ENCODE data around the gene FAM204A. TPM values are rescaled to one million over a fixed set of nuclear protein-coding genes. Genes with fewer than 3 reads are reported as not detected.

The FAM204A gene
- total and polyA plus RNA-seq, 9 donors = 22.9 to 82.1 (median 68.9) TPM

GRCh38 chr10:118307220-118307619 is 34.9 kb downstream of the FAM204A start:
- H3K36me3 ChIP-seq = no peaks in the 10 kb centered on the region
- WGBS, 3 donors = 9 to 13% (median 12%) methylated on average over 1 of the region's 1 CpG
- no peaks in the 10 kb centered on the region for H3K4me1 ChIP-seq (ENCODE audit: insufficient read depth)
- no peaks in the 10 kb centered on the region for H3K27me3 ChIP-seq
- no peaks in the 10 kb centered on the region for H3K9me3 ChIP-seq
- TF ChIP-seq CTCF (IDR thresholded peaks at IDR 0.05) (no peak), POLR2A (IDR thresholded peaks at IDR 0.05) (no peak), EP300 (IDR thresholded peaks at IDR 0.05) (no peak)
- H3K4me3 ChIP-seq = no peak overlapping the region
- intact Hi-C loops (cut with DNase I) = no loop called here
- DNase-seq = no peak
- H3K27ac ChIP-seq = no peak overlapping the region

GRCh38 chr10:118305730-118306129 is 36.4 kb downstream of the FAM204A start:
- Histone ChIP-seq H3K4me1 (ENCODE audit: insufficient read depth) (no peaks in the 10 kb centered on the region), H3K36me3 (no peaks in the 10 kb centered on the region), H3K27ac (no peak overlapping the region), H3K27me3 (no peaks in the 10 kb centered on the region), H3K4me3 (no peak overlapping the region), H3K9me3 (no peaks in the 10 kb centered on the region)
- no peak for TF ChIP-seq POLR2A (IDR thresholded peaks at IDR 0.05)
- TF ChIP-seq EP300 (IDR thresholded peaks at IDR 0.05) = no peak
- no peak for TF ChIP-seq CTCF (IDR thresholded peaks at IDR 0.05)
- 95 to 100% (median 100%) methylated on average over 1 of the region's 1 CpG for WGBS, 3 donors
- DNase-seq = no peak
- intact Hi-C loops (cut with DNase I) = no loop called here

- H3K27me3 ChIP-seq = no peaks in the 10 kb centered on the region
- no peak overlapping the region for H3K4me3 ChIP-seq
- H3K9me3 ChIP-seq = no peaks in the 10 kb centered on the region
- no peaks in the 10 kb centered on the region for H3K36me3 ChIP-seq
- TF ChIP-seq POLR2A (IDR thresholded peaks at IDR 0.05) (no peak), EP300 (IDR thresholded peaks at IDR 0.05) (no peak), CTCF (IDR thresholded peaks at IDR 0.05) (no peak)
- no peaks in the 10 kb centered on the region for H3K4me1 ChIP-seq (ENCODE audit: insufficient read depth)
- intact Hi-C loops (cut with DNase I) = no loop called here
- no peak overlapping the region for H3K27ac ChIP-seq
- 96 to 97% (median 96%) methylated on average over 6 of the region's 6 CpGs for WGBS, 3 donors
- DNase-seq = no peak
Measured at GRCh38 chr10:118304521-118304920, 37.6 kb downstream of the FAM204A start.

GRCh38 chr10:118301211-118301610 is 40.9 kb downstream of the FAM204A start:
- TF ChIP-seq CTCF (IDR thresholded peaks at IDR 0.05) = no peak
- TF ChIP-seq EP300 (IDR thresholded peaks at IDR 0.05) = no peak
- TF ChIP-seq POLR2A (IDR thresholded peaks at IDR 0.05) = no peak
- no peak overlapping the region for H3K27ac ChIP-seq
- H3K4me3 ChIP-seq = no peak overlapping the region
- no peaks in the 10 kb centered on the region for H3K4me1 ChIP-seq (ENCODE audit: insufficient read depth)
- no peak for DNase-seq
- H3K27me3 ChIP-seq = no peaks in the 10 kb centered on the region
- intact Hi-C loops (cut with DNase I) = no loop called here
- 71 to 78% (median 76%) methylated on average over 2 of the region's 2 CpGs for WGBS, 3 donors
- no peaks in the 10 kb centered on the region for H3K36me3 ChIP-seq
- no peaks in the 10 kb centered on the region for H3K9me3 ChIP-seq

- no peaks in the 10 kb centered on the region for H3K36me3 ChIP-seq
- H3K4me1 ChIP-seq (ENCODE audit: insufficient read depth) = no peaks in the 10 kb centered on the region
- intact Hi-C loops (cut with DNase I) = no loop called here
- no peak overlapping the region for H3K27ac ChIP-seq
- WGBS, 3 donors = 98 to 100% (median 99%) methylated on average over 1 of the region's 1 CpG
- no peak for TF ChIP-seq POLR2A (IDR thresholded peaks at IDR 0.05)
- no peak for TF ChIP-seq CTCF (IDR thresholded peaks at IDR 0.05)
- DNase-seq = no peak
- no peak overlapping the region for H3K4me3 ChIP-seq
- H3K27me3 ChIP-seq = no peaks in the 10 kb centered on the region
- H3K9me3 ChIP-seq = no peaks in the 10 kb centered on the region
Measured at GRCh38 chr10:118300320-118300719, 41.8 kb downstream of the FAM204A start.
